HepG2 (cell line): Measurements from ENCODE around the gene HADH. TPM values are rescaled to one million over a fixed set of nuclear protein-coding genes. Genes with fewer than 3 reads are reported as not detected.
"Not testable (repeated sequence)": the region's sequence is repeated elsewhere in the genome, so short reads cannot be mapped to it uniquely, and the experiment has no call there.

ENCODE experiments used
- ATAC-seq: fragments of 200-7000 bp; cut with Tn5 transposase; 3 replicates; pipeline ENCODE4 v1.9.1; 2020; ENCODE audit warnings: mild to moderate bottlenecking, moderate library complexity
- BruUV-seq: library from RNA; stranded (reverse); fragments of 400-500 nt; replicated peaks from 2 replicates; lab custom pipeline; 2021; lab: Mats Ljungman, UMichigan
- CTCF ChIA-PET: fragments of 300-600 bp; formaldehyde crosslinking; extraction: SDS; loops from one replicate; lab custom pipeline; 2021; ENCODE audit warnings: low total read pairs, inconsistent platforms, low intra/inter-chr PET ratio; lab: Yijun Ruan, JAX
- POLR2A ChIA-PET: fragments of 350-600 bp; sonication (Branson Sonifier 250); formaldehyde crosslinking; loops from one replicate; lab custom pipeline; 2020; ENCODE audit warnings: antibody characterized with exemption, inconsistent platforms; lab: Yijun Ruan, JAX
- DNase-seq: peaks from one replicate; pipeline ENCODE4 v3.0.0-alpha.2; 2015; ENCODE audit warnings: low spot score
- FAIRE-seq: peaks from 3 replicates; lab custom pipeline; 2011; peaks lifted over from hg19 to GRCh38; lab: Jason Lieb, UNC
- H2AFZ ChIP-seq: one replicate; pipeline ENCODE4 v1.6.1; 2011; ENCODE audit warnings: low read length, inconsistent platforms
- H3K27ac ChIP-seq: fragments of 300-600 bp; 3 replicates; pipeline ENCODE4 v1.8.0; 2011; ENCODE audit warnings: mixed run types, mild to moderate bottlenecking, mixed read lengths, low read length, inconsistent platforms; ENCODE audit not compliant: insufficient read depth; ENCODE audit errors: extremely low read length
- H3K27me3 ChIP-seq, 2 experiments: fragments of 200-600 bp in 1 of 2; 2 replicates in 1 of 2; 3 replicates in 1 of 2; pipeline versions ENCODE4 v1.6.0 to v1.8.0; 2011; ENCODE audit warnings: low read length in 2 of 2, mild to moderate bottlenecking in 2 of 2, moderate library complexity in 2 of 2, inconsistent platforms in 1 of 2; ENCODE audit not compliant: insufficient read depth in 2 of 2, control insufficient read depth in 1 of 2
- H3K36me3 ChIP-seq, 2 experiments: fragments of 200-600 bp in 1 of 2; replicated peaks in 1 of 2; 2 replicates in 1 of 2; 3 replicates in 1 of 2; pipeline versions ENCODE4 v1.5.1 to v1.8.0; 2011; ENCODE audit warnings: low read length in 2 of 2, inconsistent platforms in 1 of 2; ENCODE audit not compliant: insufficient read depth in 2 of 2, control insufficient read depth in 1 of 2
- H3K4me1 ChIP-seq: 2 replicates; pipeline ENCODE4 v1.5.1; 2012; ENCODE audit warnings: low read length, inconsistent platforms; ENCODE audit not compliant: insufficient read depth
- H3K4me2 ChIP-seq: 2 replicates; pipeline ENCODE4 v1.6.0; 2011; ENCODE audit warnings: low read depth, low read length, inconsistent platforms
- H3K4me3 ChIP-seq, 3 experiments: fragments of 200-600 bp in 1 of 3; sonication (generic), shearing (Covaris generic) in 1 of 3; replicated peaks in 1 of 3; 2 replicates each; pipeline ENCODE4 v1.5.1; 2011 to 2016; ENCODE audit warnings: low read length in 3 of 3, inconsistent platforms in 2 of 3, low read depth in 2 of 3, mild to moderate bottlenecking in 2 of 3, control low read depth in 1 of 3, mixed read lengths in 1 of 3; ENCODE audit not compliant: insufficient read depth in 1 of 3
- H3K79me2 ChIP-seq: one replicate; pipeline ENCODE4 v1.6.1; 2011; ENCODE audit warnings: low read length, inconsistent platforms; ENCODE audit not compliant: insufficient read depth
- H3K9ac ChIP-seq: 2 replicates; pipeline ENCODE4 v1.6.0; 2011; ENCODE audit warnings: mild to moderate bottlenecking, low read depth, low read length, inconsistent platforms; ENCODE audit not compliant: insufficient read depth
- H3K9me3 ChIP-seq: 2 replicates; pipeline ENCODE4 v1.5.1; 2012; ENCODE audit warnings: mild to moderate bottlenecking, low read length
- H4K20me1 ChIP-seq: 2 replicates; pipeline ENCODE4 v1.6.0; 2011; ENCODE audit warnings: inconsistent platforms, mild to moderate bottlenecking, low read length, moderate library complexity; ENCODE audit not compliant: insufficient read depth
- BRCA1 ChIP-seq: sonication (generic); formaldehyde crosslinking; IDR thresholded peaks from 2 replicates; pipeline ENCODE4 v1.4.0; 2020; ENCODE audit warnings: missing genetic modification reagents
- ETV6 ChIP-seq: sonication (generic); formaldehyde crosslinking; conservative IDR thresholded peaks from 2 replicates; pipeline ENCODE4 v1.4.0; 2020; ENCODE audit warnings: missing genetic modification reagents
- MLXIP ChIP-seq: sonication (generic); formaldehyde crosslinking; IDR thresholded peaks from 2 replicates; pipeline ENCODE4 v1.9.0; 2021; ENCODE audit warnings: missing genetic modification reagents, borderline replicate concordance
- PAX8 ChIP-seq: sonication (generic); formaldehyde crosslinking; IDR thresholded peaks from 2 replicates; pipeline ENCODE4 v1.8.0; 2022; ENCODE audit warnings: mild to moderate bottlenecking, missing genetic modification reagents, borderline replicate concordance
- TCF7L2 ChIP-seq: IDR thresholded peaks from 2 replicates; pipeline ENCODE4 v1.6.1; 2011; ENCODE audit warnings: mild to moderate bottlenecking, low read depth, low read length, moderate library complexity
- ZFY ChIP-seq: sonication (generic); formaldehyde crosslinking; IDR thresholded peaks from 2 replicates; pipeline ENCODE4 v1.4.0; 2020; ENCODE audit warnings: missing genetic modification reagents
- ZHX1 ChIP-seq: sonication (generic); formaldehyde crosslinking; IDR thresholded peaks from 2 replicates; pipeline ENCODE4 v1.8.1; 2022; ENCODE audit warnings: low read depth, mild to moderate bottlenecking, missing genetic modification reagents
- ZNF329 ChIP-seq: sonication (generic); formaldehyde crosslinking; IDR thresholded peaks from 2 replicates; pipeline ENCODE4 v1.9.0; 2021; ENCODE audit warnings: low read depth, mild to moderate bottlenecking, missing genetic modification reagents
- ZNF660 ChIP-seq: sonication (generic); formaldehyde crosslinking; IDR thresholded peaks from 2 replicates; pipeline ENCODE4 v1.5.1; 2020; ENCODE audit warnings: mild to moderate bottlenecking, low read depth, missing genetic modification reagents, borderline replicate concordance
- WGBS: methylation state at CpG from one replicate; pipeline ENCODE4 v1.1.6; 2017; ENCODE audit warnings: low lambda C conversion rate; 5-methylcytosine and 5-hydroxymethylcytosine counted together
- in situ Hi-C: cut with HindIII; loops from 2 replicates; pipeline ENCODE4 v1.10.0; 2017; ENCODE audit warnings: low pct_unique_long_range_greater_than_20kb; ENCODE audit not compliant: extremely low pct_ligation_motif_present
- intact Hi-C: fragments of 100-400 bp; cut with micrococcal nuclease; formaldehyde crosslinking; loops from one replicate; pipeline ENCODE4 v1.10.0; 2022; ENCODE audit not compliant: unreplicated experiment
- polyA plus RNA-seq, 8 experiments: library from polyadenylated mRNA; depleted of rRNA in 3 of 8; stranded (reverse) in 7 of 8; unstranded in 1 of 8; fragments of >200 nt; fragmentation: Illumina TruSeq in 4 of 8; extraction: Trizol in 4 of 8; gene quantifications; 2 replicates each; pipeline versions ENCODE4 v1.2.1 to v1.2.3, GENCODE V29; 2011 to 2016; ENCODE audit warnings: low read depth in 4 of 8, missing spikeins in 1 of 8, mixed read lengths in 1 of 8; ENCODE audit not compliant: insufficient read depth in 1 of 8
- total RNA-seq, 5 experiments: library from RNA; depleted of rRNA; stranded (reverse); fragments of >200 nt; fragmentation: Illumina TruSeq; extraction: Trizol; gene quantifications; 2 replicates each; pipeline ENCODE4 v1.2.3, GENCODE V29; 2016; ENCODE audit warnings: low read depth in 1 of 5
- TF ChIP-seq, protein P1 (sequence below): sonication (generic); formaldehyde crosslinking; IDR thresholded peaks from 2 replicates; pipeline ENCODE4 v1.4.0; 2020; ENCODE audit warnings: missing genetic modification reagents

HADH gene
- total and polyA plus RNA-seq, 2 of the 13 experiments (the other 11 are each of a cell fraction or from before 2014, with no cell fraction given): 29.6 to 33.9 TPM

DNA sequence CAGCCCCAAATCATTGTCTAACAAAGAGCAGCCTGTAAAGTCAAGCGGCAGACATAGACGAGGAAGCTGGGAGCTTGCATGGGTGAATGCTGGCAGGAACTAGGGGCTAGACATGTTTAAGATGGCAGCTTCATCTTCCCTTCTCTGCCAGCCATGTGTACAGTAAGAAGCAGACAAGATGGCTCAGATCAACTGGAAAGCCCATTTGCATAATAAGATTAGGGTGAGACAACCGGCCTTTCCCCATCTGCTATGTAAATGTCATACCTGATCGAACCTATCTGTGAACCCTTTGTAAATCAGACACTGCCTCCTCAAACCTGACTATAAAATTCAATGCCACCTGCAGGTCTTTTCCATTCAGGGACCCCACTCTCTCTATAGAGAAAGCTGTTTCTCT lies 22.8 kb upstream of the HADH start:
- H2AFZ ChIP-seq: no peak overlapping the region
- H4K20me1 ChIP-seq: no peaks in the 10 kb centered on the region
- H3K27ac ChIP-seq: no peak overlapping the region
- no peaks in the 10 kb centered on the region for H3K4me1 ChIP-seq
- intact Hi-C loops: no loop called here
- no peak for ATAC-seq
- in situ Hi-C loops: no loop called here
- no peak overlapping the region for H3K4me2 ChIP-seq
- WGBS: 63% methylated on average over 4 of the region's 4 CpGs
- H3K27me3 ChIP-seq: no peaks in the 10 kb centered on the region
- TF ChIP-seq, protein P1, sequence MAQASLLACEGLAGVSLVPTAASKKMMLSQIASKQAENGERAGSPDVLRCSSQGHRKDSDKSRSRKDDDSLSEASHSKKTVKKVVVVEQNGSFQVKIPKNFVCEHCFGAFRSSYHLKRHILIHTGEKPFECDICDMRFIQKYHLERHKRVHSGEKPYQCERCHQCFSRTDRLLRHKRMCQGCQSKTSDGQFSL: no peak
- TF ChIP-seq ZNF329 (CRISPR knock-in tag) (no peak), TCF7L2 (no peak), PAX8 (no peak), ZFY (CRISPR knock-in tag) (no peak), BRCA1 (CRISPR knock-in tag) (no peak), ETV6 (CRISPR knock-in tag) (no peak), ZHX1 (no peak), ZNF660 (no peak), MLXIP (CRISPR knock-in tag) (no peak)
- no peak for DNase-seq
- ChIA-PET POLR2A (no interaction called here), CTCF (no interaction called here)
- no peaks in the 10 kb centered on the region for H3K36me3 ChIP-seq
- no TSS peak for BruUV-seq
- no peak for FAIRE-seq
- no peaks in the 10 kb centered on the region for H3K79me2 ChIP-seq
- H3K9me3 ChIP-seq: no peaks in the 10 kb centered on the region
- H3K9ac ChIP-seq: no peak overlapping the region
- H3K4me3 ChIP-seq: no peak overlapping the region

DNA sequence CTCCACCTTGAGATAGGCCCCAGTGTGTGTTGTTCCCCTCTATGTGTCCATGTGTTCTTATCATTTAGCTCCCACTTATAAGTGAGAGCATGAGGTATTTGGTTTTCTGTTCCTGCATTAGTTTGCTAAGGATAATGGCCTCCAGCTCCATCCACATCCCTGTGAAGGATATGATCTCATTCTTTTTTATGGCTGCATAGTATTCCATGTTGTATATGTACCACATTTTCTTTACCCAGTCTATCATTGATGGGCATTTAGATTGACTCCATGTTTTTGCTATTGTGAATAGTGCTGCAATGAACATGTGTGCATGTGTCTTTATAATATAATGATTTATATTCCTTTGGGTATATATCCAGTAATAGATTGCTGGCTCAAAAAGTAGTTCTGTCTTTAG lies 22.2 kb upstream of the HADH start:
- FAIRE-seq, POLR2A ChIA-PET, ATAC-seq: not testable (repeated sequence)

More for the DNA sequence above, 22.2 kb upstream of the HADH start:
- BruUV-seq, H3K4me2 ChIP-seq, H3K36me3 ChIP-seq, H3K79me2 ChIP-seq, H3K4me1 ChIP-seq, H3K9ac ChIP-seq, H3K27me3 ChIP-seq, H3K9me3 ChIP-seq, H4K20me1 ChIP-seq, DNase-seq, H3K27ac ChIP-seq, H3K4me3 ChIP-seq, in situ Hi-C loops, intact Hi-C loops, CTCF ChIA-PET, H2AFZ ChIP-seq: not testable (repeated sequence)
